Endothelial cell of umbilical vein (primary cell): ENCODE results near the gene RNF168. TPM values are rescaled to one million over a fixed set of nuclear protein-coding genes. Genes with fewer than 3 reads are reported as not detected.

Experiments
- BruUV-seq: library from RNA; stranded (reverse); fragments of 400-500 nt; replicated peaks from 2 replicates; lab custom pipeline; 2021; lab: Mats Ljungman, UMichigan
- CTCF ChIA-PET: fragments of 300-600, 350-600 bp; sonication (Branson Sonifier 250); formaldehyde crosslinking; loops from one replicate; lab custom pipeline; 2021; ENCODE audit warnings: antibody characterized with exemption, inconsistent platforms; lab: Charles Lee
- POLR2A ChIA-PET: fragments of 300-600, 350-600 bp; sonication (Branson Sonifier 250); formaldehyde crosslinking; loops from one replicate; lab custom pipeline; 2021; ENCODE audit warnings: antibody characterized with exemption, inconsistent platforms; lab: Charles Lee
- DNase-seq: peaks from one replicate; pipeline ENCODE4 v3.0.0-alpha.2; 2011; ENCODE audit warnings: low read depth, low spot score
- FAIRE-seq: peaks from 2 replicates; lab custom pipeline; 2011; peaks lifted over from hg19 to GRCh38; lab: Jason Lieb, UNC
- H2AFZ ChIP-seq: 2 replicates; pipeline ENCODE4 v1.6.0; 2012; ENCODE audit warnings: low read depth, low read length, control low read depth, inconsistent platforms
- H3K27ac ChIP-seq: 2 replicates; pipeline ENCODE4 v1.5.1; 2011; ENCODE audit warnings: low read depth, mild to moderate bottlenecking, control low read depth, low read length, moderate library complexity; ENCODE audit not compliant: insufficient read depth
- H3K27me3 ChIP-seq, 2 experiments: 2 replicates each; pipeline versions ENCODE4 v1.6.0 to v1.6.1; 2011; ENCODE audit warnings: low read length in 2 of 2, mixed read lengths in 1 of 2; ENCODE audit not compliant: control insufficient read depth in 2 of 2, insufficient read depth in 2 of 2
- H3K36me3 ChIP-seq, 2 experiments: 2 replicates in 1 of 2; 3 replicates in 1 of 2; pipeline ENCODE4 v1.5.1; 2011; ENCODE audit warnings: low read length in 2 of 2, mild to moderate bottlenecking in 1 of 2, moderate library complexity in 1 of 2; ENCODE audit not compliant: control insufficient read depth in 2 of 2, insufficient read depth in 2 of 2; ENCODE audit errors: extremely low read depth in 1 of 2
- H3K4me1 ChIP-seq: 3 replicates; pipeline ENCODE4 v1.5.1; 2011; ENCODE audit warnings: mild to moderate bottlenecking, low read length; ENCODE audit not compliant: control insufficient read depth, insufficient read depth; ENCODE audit errors: extremely low read depth
- H3K4me2 ChIP-seq: 2 replicates; pipeline ENCODE4 v1.6.1; 2011; ENCODE audit warnings: low read length, control low read depth, mixed read lengths; ENCODE audit not compliant: insufficient read depth
- H3K4me3 ChIP-seq, 3 experiments: fragments of 200-600 bp in 1 of 3; sonication (generic), shearing (Covaris generic) in 1 of 3; replicated peaks in 1 of 3; 2 replicates each; pipeline ENCODE4 v1.5.1; 2011 to 2016; ENCODE audit warnings: control low read depth in 3 of 3, low read length in 3 of 3, mild to moderate bottlenecking in 2 of 3, inconsistent platforms in 1 of 3, low read depth in 1 of 3, moderate library complexity in 1 of 3; ENCODE audit not compliant: insufficient read depth in 1 of 3
- H3K79me2 ChIP-seq: 2 replicates; pipeline ENCODE4 v1.6.0; 2012; ENCODE audit warnings: low read length, inconsistent platforms; ENCODE audit not compliant: control insufficient read depth, insufficient read depth
- H3K9ac ChIP-seq: replicated peaks from 2 replicates; pipeline ENCODE3; 2011; ENCODE audit warnings: low read length, control low read depth; ENCODE audit not compliant: insufficient read depth; ENCODE audit errors: extremely low read depth
- H3K9me1 ChIP-seq: replicated peaks from 3 replicates; pipeline ENCODE4 v1.6.0; 2011; ENCODE audit warnings: mild to moderate bottlenecking, low read length; ENCODE audit not compliant: control insufficient read depth, insufficient read depth; ENCODE audit errors: extremely low read depth
- H3K9me3 ChIP-seq: replicated peaks from 2 replicates; pipeline ENCODE4 v1.5.1; 2012; ENCODE audit warnings: low read length, inconsistent platforms; ENCODE audit not compliant: control insufficient read depth, insufficient read depth
- H4K20me1 ChIP-seq: replicated peaks from 2 replicates; pipeline ENCODE3; 2011; ENCODE audit warnings: mild to moderate bottlenecking, low read length; ENCODE audit not compliant: control insufficient read depth, insufficient read depth; ENCODE audit errors: extremely low read depth
- EZH2 ChIP-seq: IDR thresholded peaks from 2 replicates; pipeline ENCODE4 v1.6.1; 2012; ENCODE audit warnings: borderline replicate concordance, low read depth, mild to moderate bottlenecking, moderate library complexity, low read length, inconsistent platforms; ENCODE audit not compliant: severe bottlenecking
- FOS ChIP-seq: IDR thresholded peaks from 2 replicates; pipeline ENCODE4 v1.6.1; 2011; ENCODE audit warnings: mild to moderate bottlenecking, low read length, moderate library complexity, borderline replicate concordance; ENCODE audit not compliant: insufficient read depth
- GATA2 ChIP-seq: IDR thresholded peaks from 2 replicates; pipeline ENCODE4 v1.7.0; 2011; ENCODE audit warnings: low read depth, mild to moderate bottlenecking, moderate library complexity, mixed read lengths, low read length; ENCODE audit not compliant: insufficient read length, insufficient read depth
- JUN ChIP-seq: IDR thresholded peaks from 2 replicates; pipeline ENCODE4 v1.6.1; 2011; ENCODE audit warnings: borderline replicate concordance, low read depth; ENCODE audit not compliant: insufficient read length, insufficient read depth
- MAX ChIP-seq: IDR thresholded peaks from 2 replicates; pipeline ENCODE4 v1.6.1; 2011; ENCODE audit not compliant: insufficient read depth, insufficient read length
- MYC ChIP-seq: IDR thresholded peaks from one replicate; pipeline ENCODE4 v1.6.1; 2011; ENCODE audit warnings: mild to moderate bottlenecking, low read depth, low read length
- POLR2A ChIP-seq: IDR thresholded peaks from 2 replicates; pipeline ENCODE4 v1.6.1; 2012; ENCODE audit warnings: low read depth, mild to moderate bottlenecking, control low read depth, low read length
- POLR2AphosphoS5 ChIP-seq: IDR thresholded peaks from 2 replicates; pipeline ENCODE4 v1.6.1; 2012; ENCODE audit warnings: low read depth, mild to moderate bottlenecking, control low read depth, low read length, moderate library complexity; ENCODE audit not compliant: insufficient read depth
- dilution Hi-C: fragments of 300-500 bp; cut with MboI; formaldehyde crosslinking; loops from one replicate; pipeline ENCODE4 v1.15.0; 2019; ENCODE audit warnings: low sequenced_read_pairs; ENCODE audit not compliant: extremely low pct_ligation_motif_present
- intact Hi-C: fragments of 100-400 bp; cut with micrococcal nuclease; formaldehyde crosslinking; loops from one replicate; pipeline ENCODE4 v1.10.0; 2022
- polyA plus RNA-seq, 4 experiments: library from polyadenylated mRNA; depleted of rRNA in 3 of 4; stranded (reverse) in 3 of 4; unstranded in 1 of 4; fragments of >200 nt; gene quantifications; 2 replicates each; pipeline versions ENCODE4 v1.2.1 to v1.2.3, GENCODE V29; 2011 to 2012; ENCODE audit warnings: missing spikeins in 1 of 4
- total RNA-seq: library from RNA; stranded (reverse); gene quantifications from 2 replicates; pipeline ENCODE4 v1.2.3, GENCODE V29; 2021
- TF ChIP-seq, protein P1 (sequence below), 2 donors: IDR thresholded peaks; 1 replicate in 1 of 2; 2 replicates in 1 of 2; pipeline ENCODE4 v1.5.1; 2011; ENCODE audit warnings: low read length in 2 of 2, mild to moderate bottlenecking in 2 of 2, moderate library complexity in 2 of 2, control low read depth in 1 of 2, inconsistent platforms in 1 of 2, low read depth in 1 of 2; ENCODE audit not compliant: insufficient read depth in 1 of 2; ENCODE audit errors: extremely low read depth in 1 of 2

The RNF168 gene
- total and polyA plus RNA-seq, 2 donors (not counting 3 experiments of a cell fraction or from before 2014, with no cell fraction given) = 4.0 to 32.9 TPM

DNA sequence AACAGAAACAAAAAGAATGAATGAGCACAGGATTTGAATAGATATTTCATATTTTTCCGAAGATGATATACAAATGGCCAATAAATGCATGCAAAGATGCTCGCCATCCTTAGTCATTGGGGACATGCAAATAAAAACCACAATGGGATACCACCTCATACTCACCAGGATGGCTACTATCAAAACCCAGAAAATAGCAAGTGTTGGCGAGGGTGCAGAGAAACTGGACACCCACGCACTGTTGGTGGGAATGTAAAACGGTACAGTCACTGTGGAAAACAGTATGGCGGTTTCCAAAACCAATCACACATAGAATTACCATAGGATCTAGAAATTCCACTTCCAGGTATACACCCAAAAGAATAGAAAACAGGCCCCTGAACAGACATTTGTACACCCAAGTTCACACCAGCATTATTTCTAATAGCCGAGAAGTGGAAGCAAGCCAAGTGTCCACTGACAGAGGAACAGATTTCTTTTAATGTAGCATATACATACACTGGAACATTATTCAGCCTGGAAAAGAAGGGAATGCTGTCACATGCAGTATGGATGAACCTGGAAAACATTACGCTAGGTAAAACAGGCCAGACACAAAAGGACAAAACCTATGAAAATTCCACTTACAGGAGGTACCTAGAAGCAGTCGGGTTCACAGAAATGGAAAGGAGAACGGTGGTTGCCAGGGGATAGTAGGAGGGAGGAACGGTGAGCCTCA lies 3.6 kb downstream of the RNF168 start:
- Histone ChIP-seq H4K20me1 (peaks cover 4% of the 10 kb centered on the region), H3K4me3 (peak overlapping the region; percentile 30 to 80 (median 40)), H3K4me1 (peaks cover 13% of the 10 kb centered on the region), H3K4me2 (peak overlapping the region; percentile 92), H3K27me3 (no peaks in the 10 kb centered on the region), H3K9me3 (no peaks in the 10 kb centered on the region), H3K79me2 (peaks cover 77% of the 10 kb centered on the region), H2AFZ (no peak overlapping the region), H3K27ac (peak overlapping the region; percentile 77), H3K9ac (peak overlapping the region; percentile 75), H3K36me3 (peaks cover 0 to 2% of the 10 kb centered on the region in 2 experiments), H3K9me1 (no peaks in the 10 kb centered on the region)
- FAIRE-seq (no peak), DNase-seq (no peak)
- CTCF ChIA-PET = no interaction called here
- BruUV-seq = no TSS peak
- POLR2A ChIA-PET = no interaction called here
- intact Hi-C loops = loop anchor here (5.0 kb wide), 2 partner anchors 248 to 418 kb away; partner anchors contain the start of gene TFRC
- TF ChIP-seq FOS = no peak
- TF ChIP-seq GATA2 = no peak
- no peak for TF ChIP-seq POLR2A
- no peak for TF ChIP-seq MAX
- TF ChIP-seq JUN = no peak
- TF ChIP-seq POLR2AphosphoS5 = no peak
- TF ChIP-seq, protein P1, sequence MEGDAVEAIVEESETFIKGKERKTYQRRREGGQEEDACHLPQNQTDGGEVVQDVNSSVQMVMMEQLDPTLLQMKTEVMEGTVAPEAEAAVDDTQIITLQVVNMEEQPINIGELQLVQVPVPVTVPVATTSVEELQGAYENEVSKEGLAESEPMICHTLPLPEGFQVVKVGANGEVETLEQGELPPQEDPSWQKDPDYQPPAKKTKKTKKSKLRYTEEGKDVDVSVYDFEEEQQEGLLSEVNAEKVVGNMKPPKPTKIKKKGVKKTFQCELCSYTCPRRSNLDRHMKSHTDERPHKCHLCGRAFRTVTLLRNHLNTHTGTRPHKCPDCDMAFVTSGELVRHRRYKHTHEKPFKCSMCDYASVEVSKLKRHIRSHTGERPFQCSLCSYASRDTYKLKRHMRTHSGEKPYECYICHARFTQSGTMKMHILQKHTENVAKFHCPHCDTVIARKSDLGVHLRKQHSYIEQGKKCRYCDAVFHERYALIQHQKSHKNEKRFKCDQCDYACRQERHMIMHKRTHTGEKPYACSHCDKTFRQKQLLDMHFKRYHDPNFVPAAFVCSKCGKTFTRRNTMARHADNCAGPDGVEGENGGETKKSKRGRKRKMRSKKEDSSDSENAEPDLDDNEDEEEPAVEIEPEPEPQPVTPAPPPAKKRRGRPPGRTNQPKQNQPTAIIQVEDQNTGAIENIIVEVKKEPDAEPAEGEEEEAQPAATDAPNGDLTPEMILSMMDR (IDR thresholded peaks at IDR 0.05; ENCODE audit: extremely low read depth in 1 of 2, insufficient read depth in 1 of 2, low read depth in 1 of 2, low read length in 2 of 2) = no peak
- TF ChIP-seq EZH2 = no peak
- no peak for TF ChIP-seq MYC
- dilution Hi-C loops = no loop called here
